ENCODE measurements around the gene JMJD6.

DNA sequence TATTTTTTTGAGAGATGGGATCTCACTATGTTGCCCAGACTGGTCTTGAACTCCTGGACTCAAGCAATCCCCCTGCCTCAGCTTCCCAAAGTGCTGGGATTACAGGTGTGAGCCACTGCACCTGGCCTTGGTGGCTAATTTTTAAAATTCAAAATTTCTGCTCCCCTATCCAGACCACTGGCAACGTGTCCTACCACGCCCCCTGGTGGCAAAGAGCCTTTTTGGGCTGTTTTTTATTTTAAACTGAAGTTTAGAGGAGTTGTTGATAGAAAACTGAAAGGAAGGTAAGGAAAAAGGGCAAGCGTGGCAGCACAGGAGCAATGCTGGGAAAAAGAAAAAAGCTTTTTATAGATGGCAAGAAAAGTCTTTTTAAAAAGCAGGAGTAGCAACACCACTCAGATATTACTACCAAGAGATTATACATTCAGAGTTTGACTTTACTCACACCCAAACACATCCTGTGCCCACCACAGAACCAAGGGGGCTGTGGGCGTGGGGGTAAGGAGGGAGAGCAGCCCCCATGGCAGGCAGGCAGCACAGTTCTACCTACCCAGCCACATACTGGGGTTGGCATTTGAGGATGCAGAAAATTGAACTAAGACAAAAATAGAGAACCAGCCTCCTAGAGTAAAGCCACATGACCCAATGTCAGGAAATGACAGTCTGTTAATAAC lies 11.4 kb downstream of the JMJD6 start:
- TF ChIP-seq ZFP30 (CRISPR knock-in tag; IDR thresholded peaks at IDR 0.05) (no peak), ZFP3 (CRISPR knock-in tag; IDR thresholded peaks at IDR 0.05) (no peak), PPARA (CRISPR knock-in tag; IDR thresholded peaks at IDR 0.05; ENCODE audit: borderline replicate concordance) (no peak), ARNTL (CRISPR knock-in tag; IDR thresholded peaks at IDR 0.05; ENCODE audit: borderline replicate concordance, low read depth) (no peak), ZNF70 (CRISPR knock-in tag; IDR thresholded peaks at IDR 0.05) (no peak), RARB (CRISPR knock-in tag; IDR thresholded peaks at IDR 0.05) (no peak)
- TF ChIP-seq, protein P1, sequence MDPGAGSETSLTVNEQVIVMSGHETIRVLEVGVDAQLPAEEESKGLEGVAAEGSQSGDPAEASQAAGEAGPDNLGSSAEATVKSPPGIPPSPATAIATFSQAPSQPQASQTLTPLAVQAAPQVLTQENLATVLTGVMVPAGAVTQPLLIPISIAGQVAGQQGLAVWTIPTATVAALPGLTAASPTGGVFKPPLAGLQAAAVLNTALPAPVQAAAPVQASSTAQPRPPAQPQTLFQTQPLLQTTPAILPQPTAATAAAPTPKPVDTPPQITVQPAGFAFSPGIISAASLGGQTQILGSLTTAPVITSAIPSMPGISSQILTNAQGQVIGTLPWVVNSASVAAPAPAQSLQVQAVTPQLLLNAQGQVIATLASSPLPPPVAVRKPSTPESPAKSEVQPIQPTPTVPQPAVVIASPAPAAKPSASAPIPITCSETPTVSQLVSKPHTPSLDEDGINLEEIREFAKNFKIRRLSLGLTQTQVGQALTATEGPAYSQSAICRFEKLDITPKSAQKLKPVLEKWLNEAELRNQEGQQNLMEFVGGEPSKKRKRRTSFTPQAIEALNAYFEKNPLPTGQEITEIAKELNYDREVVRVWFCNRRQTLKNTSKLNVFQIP (CRISPR knock-in tag; IDR thresholded peaks at IDR 0.05; ENCODE audit: borderline replicate concordance, low read depth): no peak
- TF ChIP-seq, protein P2, sequence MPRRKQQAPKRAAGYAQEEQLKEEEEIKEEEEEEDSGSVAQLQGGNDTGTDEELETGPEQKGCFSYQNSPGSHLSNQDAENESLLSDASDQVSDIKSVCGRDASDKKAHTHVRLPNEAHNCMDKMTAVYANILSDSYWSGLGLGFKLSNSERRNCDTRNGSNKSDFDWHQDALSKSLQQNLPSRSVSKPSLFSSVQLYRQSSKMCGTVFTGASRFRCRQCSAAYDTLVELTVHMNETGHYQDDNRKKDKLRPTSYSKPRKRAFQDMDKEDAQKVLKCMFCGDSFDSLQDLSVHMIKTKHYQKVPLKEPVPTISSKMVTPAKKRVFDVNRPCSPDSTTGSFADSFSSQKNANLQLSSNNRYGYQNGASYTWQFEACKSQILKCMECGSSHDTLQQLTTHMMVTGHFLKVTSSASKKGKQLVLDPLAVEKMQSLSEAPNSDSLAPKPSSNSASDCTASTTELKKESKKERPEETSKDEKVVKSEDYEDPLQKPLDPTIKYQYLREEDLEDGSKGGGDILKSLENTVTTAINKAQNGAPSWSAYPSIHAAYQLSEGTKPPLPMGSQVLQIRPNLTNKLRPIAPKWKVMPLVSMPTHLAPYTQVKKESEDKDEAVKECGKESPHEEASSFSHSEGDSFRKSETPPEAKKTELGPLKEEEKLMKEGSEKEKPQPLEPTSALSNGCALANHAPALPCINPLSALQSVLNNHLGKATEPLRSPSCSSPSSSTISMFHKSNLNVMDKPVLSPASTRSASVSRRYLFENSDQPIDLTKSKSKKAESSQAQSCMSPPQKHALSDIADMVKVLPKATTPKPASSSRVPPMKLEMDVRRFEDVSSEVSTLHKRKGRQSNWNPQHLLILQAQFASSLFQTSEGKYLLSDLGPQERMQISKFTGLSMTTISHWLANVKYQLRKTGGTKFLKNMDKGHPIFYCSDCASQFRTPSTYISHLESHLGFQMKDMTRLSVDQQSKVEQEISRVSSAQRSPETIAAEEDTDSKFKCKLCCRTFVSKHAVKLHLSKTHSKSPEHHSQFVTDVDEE (CRISPR knock-in tag; IDR thresholded peaks at IDR 0.05): no peak

Measured in SK-N-SH treated with all-trans-retinoic acid at 6 μM for 48 hours (cell line).